ENCODE results near the gene BNC2. TPM values are rescaled to one million over a fixed set of nuclear protein-coding genes. Genes with fewer than 3 reads are reported as not detected.

Gene BNC2
- total RNA-seq, 4 donors from 2014 or later = 3.8 to 14.9 (median 8.2) TPM

- DNase-seq = no peak
- intact Hi-C loops (cut with DNase I) = loop anchor here (10.0 kb wide), 1 partner anchor 115 kb away; no protein-coding TSS in a partner anchor
- TF ChIP-seq POLR2A (IDR thresholded peaks at IDR 0.05) = no peak
- no peak overlapping the region for H3K4me3 ChIP-seq (replicated peaks in 1 of 3)
- no peaks in the 10 kb centered on the region for H3K9me3 ChIP-seq
- H3K27me3 ChIP-seq = no peaks in the 10 kb centered on the region
- no peak overlapping the region for H3K27ac ChIP-seq
- whole genome bisulfite sequencing, 2 donors = 69 to 71% methylated on average over 7 of the region's 7 CpGs
- H3K4me1 ChIP-seq = peaks cover 0 to 32% of the 10 kb centered on the region in 2 donors
- H3K36me3 ChIP-seq = no peaks in the 10 kb centered on the region
Observed at GRCh38 chr9:16619914-16620520, 250.5 kb downstream of the BNC2 start.

GRCh38 chr9:16619402-16619801 is 251.1 kb downstream of the BNC2 start:
- no peak overlapping the region for H3K27ac ChIP-seq
- H3K27me3 ChIP-seq = no peaks in the 10 kb centered on the region
- DNase-seq = no peak
- H3K36me3 ChIP-seq = no peaks in the 10 kb centered on the region
- TF ChIP-seq CTCF (IDR thresholded peaks at IDR 0.05) (no peak), POLR2A (IDR thresholded peaks at IDR 0.05) (no peak)
- no peaks in the 10 kb centered on the region for H3K9me3 ChIP-seq
- intact Hi-C loops (cut with DNase I) = no loop called here
- H3K4me1 ChIP-seq = peaks cover 0 to 27% of the 10 kb centered on the region in 2 donors
- H3K4me3 ChIP-seq (replicated peaks in 1 of 3) = no peak overlapping the region

GRCh38 chr9:16618524-16618923 is 251.9 kb downstream of the BNC2 start:
- WGBS, 2 donors = 65 to 75% methylated on average over 3 of the region's 3 CpGs
- intact Hi-C loops (cut with DNase I) = no loop called here
- no peak for DNase-seq

GRCh38 chr9:16616686-16617085 is 253.8 kb downstream of the BNC2 start:
- TF ChIP-seq CTCF (IDR thresholded peaks at IDR 0.05) = no peak
- TF ChIP-seq POLR2A (IDR thresholded peaks at IDR 0.05) = no peak
- Histone ChIP-seq H3K36me3 (no peaks in the 10 kb centered on the region), H3K27me3 (no peaks in the 10 kb centered on the region), H3K27ac (no peak overlapping the region), H3K9me3 (no peaks in the 10 kb centered on the region), H3K4me3 (replicated peaks in 1 of 3) (no peak overlapping the region), H3K4me1 (peaks cover 0 to 28% of the 10 kb centered on the region in 2 donors)
- no peak for DNase-seq
- 71 to 86% methylated on average over 2 of the region's 2 CpGs for WGBS, 2 donors
- intact Hi-C loops (cut with DNase I) = no loop called here

More at GRCh38 chr9:16618524-16618923, 251.9 kb downstream of the BNC2 start:
- no peak overlapping the region for H3K4me3 ChIP-seq (replicated peaks in 1 of 3)
- H3K9me3 ChIP-seq = no peaks in the 10 kb centered on the region
- TF ChIP-seq CTCF (IDR thresholded peaks at IDR 0.05) (no peak), POLR2A (IDR thresholded peaks at IDR 0.05) (no peak)
- H3K27ac ChIP-seq = no peak overlapping the region
- H3K4me1 ChIP-seq = peaks cover 0 to 20% of the 10 kb centered on the region in 2 donors
- H3K36me3 ChIP-seq = no peaks in the 10 kb centered on the region
- no peaks in the 10 kb centered on the region for H3K27me3 ChIP-seq

GRCh38 chr9:16615451-16615850 is 255.0 kb downstream of the BNC2 start:
- H3K4me1 ChIP-seq = peaks cover 0 to 28% of the 10 kb centered on the region in 2 donors
- DNase-seq = no peak
- no peaks in the 10 kb centered on the region for H3K9me3 ChIP-seq
- no peak for TF ChIP-seq CTCF (IDR thresholded peaks at IDR 0.05)
- no peak for TF ChIP-seq POLR2A (IDR thresholded peaks at IDR 0.05)
- H3K27me3 ChIP-seq = no peaks in the 10 kb centered on the region
- intact Hi-C loops (cut with DNase I) = no loop called here
- WGBS, 2 donors = 82 to 86% methylated on average over 4 of the region's 4 CpGs
- no peak overlapping the region for H3K4me3 ChIP-seq (replicated peaks in 1 of 3)
- H3K36me3 ChIP-seq = no peaks in the 10 kb centered on the region
- H3K27ac ChIP-seq = no peak overlapping the region
